ENCODE data around the gene PIK3R3. TPM values are rescaled to one million over a fixed set of nuclear protein-coding genes. Genes with fewer than 3 reads are reported as not detected.

The PIK3R3 gene
- total RNA-seq, 1 experiment from 2014 or later, result 12.4 TPM

GRCh38 chr1:46172321-46172720, 39.9 kb upstream of the PIK3R3 start:
- H3K4me2 ChIP-seq (ENCODE audit: insufficient read depth, insufficient read length, low read length), result no peak overlapping the region
- H3K79me2 ChIP-seq (ENCODE audit: insufficient read depth, low read length), result no peaks in the 10 kb centered on the region
- H4K8ac ChIP-seq (replicated peaks; ENCODE audit: insufficient read length, low read depth, low read length), result no peak overlapping the region
- no peaks in the 10 kb centered on the region for H4K20me1 ChIP-seq (ENCODE audit: control insufficient read depth, insufficient read depth, insufficient read length)
- H2AK5ac ChIP-seq (ENCODE audit: insufficient read length, low read length), result no peak overlapping the region
- peak overlapping the region in 1 of 3 experiments; percentile 63; a peak in 1 of 7 replicates for H3K27ac Mint-ChIP-seq
- H3K4me1 Mint-ChIP-seq, result peaks cover 6 to 15% of the 10 kb centered on the region in 2 experiments
- H3K4ac ChIP-seq (ENCODE audit: low read depth, low read length), result no peak overlapping the region
- TF ChIP-seq CTCF (conservative IDR thresholded peaks at IDR 0.05), result no peak
- no peak overlapping the region for H2BK12ac ChIP-seq (ENCODE audit: insufficient read length, low read depth, low read length)
- no peak overlapping the region for H3K4me3 Mint-ChIP-seq
- no peak overlapping the region for H2BK5ac ChIP-seq (ENCODE audit: insufficient read length, low read length)
- H4K5ac ChIP-seq (ENCODE audit: insufficient read length, low read depth, low read length), result no peak overlapping the region
- no peak overlapping the region for H4K91ac ChIP-seq (ENCODE audit: insufficient read length, low read depth, low read length)
- no peak overlapping the region for H3K27ac ChIP-seq (ENCODE audit: insufficient read length, low read depth, low read length)
- no peak overlapping the region for H3K14ac ChIP-seq (ENCODE audit: insufficient read depth, low read length)
- H3K9ac ChIP-seq (ENCODE audit: extremely low read depth, insufficient read length, low read length), result no peak overlapping the region
- H3K23me2 ChIP-seq (ENCODE audit: insufficient read length, low read depth, low read length, poor library complexity, severe bottlenecking), result no peaks in the 10 kb centered on the region
- no peaks in the 10 kb centered on the region for H3K9me3 ChIP-seq (ENCODE audit: control insufficient read depth, low read depth, low read length)
- H3K23ac ChIP-seq (ENCODE audit: insufficient read length, low read depth, low read length), result no peak overlapping the region
- no peak overlapping the region for H3K56ac ChIP-seq (ENCODE audit: insufficient read length, low read depth, low read length)
- no peaks in the 10 kb centered on the region; the same call in 1 of the 2 replicates for H3K27me3 ChIP-seq (ENCODE audit: insufficient read depth, low read length)
- peaks cover 37% of the 10 kb centered on the region for H3K27me3 Mint-ChIP-seq (ENCODE audit: low read depth)
- no peak overlapping the region for H2BK20ac ChIP-seq (ENCODE audit: low read depth, low read length, poor library complexity, severe bottlenecking)
- DNase-seq, result no peak
- WGBS (ENCODE audit: extremely low coverage, insufficient read length, low lambda C conversion rate), result no CpG with 5 or more reads among the region's 4 CpGs
- H3K9me3 Mint-ChIP-seq, result no peaks in the 10 kb centered on the region; a peak in 1 of 5 replicates
- H3K36me3 Mint-ChIP-seq (ENCODE audit: insufficient read depth in 1 of 3, low read depth in 3 of 3), result no peaks in the 10 kb centered on the region; a peak in 1 of 7 replicates
- no peak overlapping the region for H2BK120ac ChIP-seq (ENCODE audit: low read depth, low read length, poor library complexity, severe bottlenecking)
- no peak overlapping the region for H2BK15ac ChIP-seq (ENCODE audit: low read depth, low read length)
- H3K79me1 ChIP-seq (ENCODE audit: insufficient read depth, low read depth, low read length, poor library complexity, severe bottlenecking), result no peaks in the 10 kb centered on the region
- no peak overlapping the region for H2AFZ ChIP-seq (ENCODE audit: low read length)
- H3K18ac ChIP-seq (ENCODE audit: insufficient read length, low read depth, low read length), result no peak overlapping the region
- H3T11ph ChIP-seq (ENCODE audit: low read length), result no peak overlapping the region
- peaks cover 12% of the 10 kb centered on the region; the same call in 1 of the 2 replicates for H3K4me1 ChIP-seq (ENCODE audit: insufficient read depth, low read length)

All from H9 (cell line).